DND-41 (cell line): Measurements from ENCODE around the gene GSTT2B.

Source experiments
- ATAC-seq: fragments of 200-7000 bp; cut with Tn5 transposase; 3 replicates; pipeline ENCODE4 v1.9.1; 2021; ENCODE audit warnings: low read depth; ENCODE audit not compliant: insufficient read depth
- DNase-seq: peaks from one replicate; pipeline ENCODE4 v3.0.0-alpha.2; 2020
- H2AFZ ChIP-seq: 2 replicates; pipeline ENCODE4 v1.6.0; 2012; ENCODE audit warnings: low read depth, low read length
- H3K27ac ChIP-seq: 2 replicates; pipeline ENCODE4 v1.5.1; 2012; ENCODE audit warnings: low read length, inconsistent platforms
- H3K27me3 ChIP-seq: fragments of 200-600 bp; sonication (generic); 2 replicates; pipeline ENCODE4 v1.6.0; 2012; ENCODE audit warnings: low read length, mild to moderate bottlenecking, inconsistent platforms; ENCODE audit not compliant: insufficient read depth, poor library complexity
- H3K36me3 ChIP-seq: 2 replicates; pipeline ENCODE4 v1.5.1; 2012; ENCODE audit warnings: low read length, inconsistent platforms; ENCODE audit not compliant: insufficient read depth
- H3K4me1 ChIP-seq: 2 replicates; pipeline ENCODE4 v1.5.1; 2012; ENCODE audit warnings: mild to moderate bottlenecking, low read length; ENCODE audit not compliant: insufficient read depth
- H3K4me2 ChIP-seq: 2 replicates; pipeline ENCODE4 v1.6.0; 2012; ENCODE audit warnings: mild to moderate bottlenecking, moderate library complexity, low read length, inconsistent platforms; ENCODE audit not compliant: insufficient read depth
- H3K4me3 ChIP-seq, 2 experiments: fragments of 200-600 bp in 1 of 2; shearing (Covaris generic) in 1 of 2; 2 replicates each; pipeline ENCODE4 v1.5.1; 2012 to 2016; ENCODE audit warnings: inconsistent platforms in 2 of 2, low read length in 2 of 2, mild to moderate bottlenecking in 2 of 2, low read depth in 1 of 2, moderate library complexity in 1 of 2
- H3K79me2 ChIP-seq: 2 replicates; pipeline ENCODE4 v1.6.0; 2012; ENCODE audit warnings: low read length, inconsistent platforms; ENCODE audit not compliant: insufficient read depth
- H3K9ac ChIP-seq: 2 replicates; pipeline ENCODE4 v1.6.0; 2012; ENCODE audit warnings: low read depth, mild to moderate bottlenecking, inconsistent platforms, low read length, moderate library complexity
- H3K9me3 ChIP-seq: 2 replicates; pipeline ENCODE4 v1.5.1; 2012; ENCODE audit warnings: low read length, moderate library complexity, mild to moderate bottlenecking, inconsistent platforms; ENCODE audit not compliant: insufficient read depth, severe bottlenecking
- H4K20me1 ChIP-seq: 2 replicates; pipeline ENCODE4 v1.6.0; 2012; ENCODE audit warnings: low read length; ENCODE audit not compliant: insufficient read depth
- CTCF ChIP-seq: IDR thresholded peaks from 2 replicates; pipeline ENCODE4 v1.5.1; 2012; ENCODE audit warnings: borderline replicate concordance, low read length, moderate library complexity, mild to moderate bottlenecking; ENCODE audit not compliant: poor library complexity, severe bottlenecking; ENCODE audit errors: extremely low read depth
- EZH2 ChIP-seq: IDR thresholded peaks from 3 replicates; pipeline ENCODE4 v1.6.1; 2012; ENCODE audit warnings: borderline replicate concordance, low read depth, mild to moderate bottlenecking, moderate library complexity, low read length, inconsistent platforms; ENCODE audit not compliant: severe bottlenecking

The GSTT2B gene

GRCh38 chr22:24006914-24007214 lies 45.9 kb upstream of the GSTT2B start:
- Histone ChIP-seq H4K20me1 (no peaks in the 10 kb centered on the region), H3K27ac (no peak overlapping the region), H3K9ac (no peak overlapping the region), H3K27me3 (no peaks in the 10 kb centered on the region), H3K36me3 (no peaks in the 10 kb centered on the region), H3K9me3 (peaks cover 3% of the 10 kb centered on the region), H3K79me2 (peaks cover 8% of the 10 kb centered on the region), H2AFZ (no peak overlapping the region), H3K4me1 (peaks cover 10% of the 10 kb centered on the region), H3K4me3 (no peak overlapping the region), H3K4me2 (no peak overlapping the region)
- TF ChIP-seq EZH2 (no peak), CTCF (no peak)
- DNase-seq (no peak), ATAC-seq (no peak)

- H3K4me2 ChIP-seq = no peak overlapping the region
- H3K79me2 ChIP-seq = peaks cover 3% of the 10 kb centered on the region
- H3K27me3 ChIP-seq = no peaks in the 10 kb centered on the region
- H3K9ac ChIP-seq = no peak overlapping the region
- H4K20me1 ChIP-seq = no peaks in the 10 kb centered on the region
- peaks cover 7% of the 10 kb centered on the region for H3K4me1 ChIP-seq
- H3K36me3 ChIP-seq = no peaks in the 10 kb centered on the region
- ATAC-seq (no peak), DNase-seq (no peak)
- H3K27ac ChIP-seq = no peak overlapping the region
- no peak overlapping the region for H2AFZ ChIP-seq
- H3K4me3 ChIP-seq = no peak overlapping the region
- TF ChIP-seq EZH2 (no peak), CTCF (no peak)
- H3K9me3 ChIP-seq = peaks cover 3% of the 10 kb centered on the region
These were observed 45.4 kb upstream of the GSTT2B start for GRCh38 chr22:24006207-24006913.

GRCh38 chr22:24005201-24005600 lies 44.2 kb upstream of the GSTT2B start, which contains the start of gene GSTT4:
TSS of gene GSTT4 (minus strand) at chr22:24005453. CDS start at chr22:24005356, 97 bp downstream.
- Histone ChIP-seq H3K9me3 (peaks cover 3% of the 10 kb centered on the region), H3K4me1 (no peaks in the 10 kb centered on the region), H2AFZ (no peak within 1 kb of the TSS), H3K4me3 (no peak within 1 kb of the TSS), H4K20me1 (no peaks in the 10 kb centered on the region), H3K27me3 (no peaks in the 10 kb centered on the region), H3K9ac (no peak within 1 kb of the TSS), H3K4me2 (no peak within 1 kb of the TSS), H3K79me2 (no peaks in the 10 kb centered on the region), H3K36me3 (no peaks in the 10 kb centered on the region), H3K27ac (no peak within 1 kb of the TSS)
- no peak for TF ChIP-seq EZH2
- no peak for TF ChIP-seq CTCF
- ATAC-seq (no peak), DNase-seq (no peak)

- Histone ChIP-seq H3K4me1 (no peaks in the 10 kb centered on the region), H2AFZ (no peak overlapping the region)
- DNase-seq = no peak
These were observed 42.9 kb upstream of the GSTT2B start for GRCh38 chr22:24003887-24004286.

More at GRCh38 chr22:24003887-24004286, 42.9 kb upstream of the GSTT2B start:
- no peak overlapping the region for H3K4me3 ChIP-seq
- H4K20me1 ChIP-seq = no peaks in the 10 kb centered on the region
- H3K79me2 ChIP-seq = no peaks in the 10 kb centered on the region
- H3K9me3 ChIP-seq = no peaks in the 10 kb centered on the region
- TF ChIP-seq CTCF (no peak), EZH2 (no peak)
- no peak for ATAC-seq
- H3K4me2 ChIP-seq = no peak overlapping the region
- no peak overlapping the region for H3K27ac ChIP-seq
- no peaks in the 10 kb centered on the region for H3K27me3 ChIP-seq
- H3K9ac ChIP-seq = no peak overlapping the region
- no peaks in the 10 kb centered on the region for H3K36me3 ChIP-seq
